ENCODE measurements around the gene DNMT3A.
"Not testable (repeated sequence)": the region's sequence is repeated elsewhere in the genome, so short reads cannot be mapped to it uniquely, and the experiment has no call there.

- not testable (repeated sequence) for TF ChIP-seq EP300, CTCF, POLR2AphosphoS5 (IDR thresholded peaks at IDR 0.05)
Measured at GRCh38 chr2:25272705-25273104, 69.0 kb downstream of the DNMT3A start.

Measured in stomach (tissue), 4 donors.